ENCODE measurements around the gene MED4.

Gene MED4

DNA sequence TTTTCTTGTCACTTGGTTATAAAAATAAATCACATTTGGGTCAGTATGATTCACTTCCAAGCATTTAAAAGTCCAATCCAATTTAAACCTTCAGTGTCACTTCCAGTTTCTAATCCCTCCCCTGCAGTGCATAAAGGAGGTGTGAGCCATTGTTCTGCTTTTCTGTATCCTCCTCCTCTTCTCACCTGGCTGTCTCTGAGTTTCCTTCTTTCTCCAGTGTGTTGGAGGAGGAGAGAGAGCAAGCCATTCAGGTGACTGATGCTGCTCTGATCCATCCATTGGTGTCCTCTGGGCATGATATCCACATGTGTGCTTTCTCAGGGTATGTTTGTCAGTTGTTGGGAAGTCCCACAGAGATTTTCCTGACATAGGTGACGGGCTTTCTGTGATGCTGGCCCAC, 56.1 kb downstream of the MED4 start:
- in situ Hi-C loops (cut with MboI; ENCODE audit: low sequenced_read_pairs) = no loop called here

DNA sequence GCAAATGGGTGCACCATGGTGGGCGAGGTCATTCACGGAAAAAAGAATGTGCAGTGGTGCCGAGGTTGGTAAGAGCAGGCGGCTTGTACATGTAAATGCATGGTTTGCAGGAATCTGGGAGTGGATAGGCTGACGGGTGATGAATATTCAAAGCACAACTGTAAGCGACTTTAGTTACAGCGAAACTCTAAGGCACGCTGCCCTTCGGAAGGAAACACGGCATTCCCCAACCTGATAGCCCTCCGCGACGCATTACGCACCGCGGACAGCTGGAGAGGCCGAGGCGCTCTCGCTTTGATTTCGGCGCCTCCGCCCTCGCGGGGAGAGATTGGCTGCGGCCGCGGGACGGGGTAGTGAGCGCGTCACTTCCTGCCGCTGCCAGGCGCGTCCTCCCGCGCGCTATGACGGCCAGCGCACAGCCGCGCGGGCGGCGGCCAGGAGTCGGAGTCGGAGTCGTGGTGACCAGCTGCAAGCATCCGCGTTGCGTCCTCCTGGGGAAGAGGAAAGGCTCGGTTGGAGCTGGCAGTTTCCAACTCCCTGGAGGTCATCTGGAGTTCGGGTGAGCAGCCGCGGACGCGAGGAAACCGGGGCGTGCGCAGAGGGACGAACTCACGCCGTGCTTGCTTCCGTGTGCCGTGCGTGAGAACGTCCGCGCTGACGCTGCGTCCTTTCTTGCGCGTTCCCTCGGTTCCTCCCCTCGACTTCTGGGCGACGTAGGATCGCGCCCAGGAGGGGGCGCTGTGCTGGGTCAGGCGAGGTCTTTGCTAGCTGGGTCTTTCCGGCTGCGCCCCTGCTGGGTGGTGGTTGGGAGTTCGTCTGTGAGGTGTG, 57.3 kb downstream of the MED4 start, which contains the start of gene NUDT15:
Gene NUDT15, plus strand, starts transcription at position 381 of the 828 bp plus-strand sequence. Its CDS starts 21 bp downstream, at position 402.
- in situ Hi-C loops (cut with MboI; ENCODE audit: low sequenced_read_pairs) = no loop called here

DNA sequence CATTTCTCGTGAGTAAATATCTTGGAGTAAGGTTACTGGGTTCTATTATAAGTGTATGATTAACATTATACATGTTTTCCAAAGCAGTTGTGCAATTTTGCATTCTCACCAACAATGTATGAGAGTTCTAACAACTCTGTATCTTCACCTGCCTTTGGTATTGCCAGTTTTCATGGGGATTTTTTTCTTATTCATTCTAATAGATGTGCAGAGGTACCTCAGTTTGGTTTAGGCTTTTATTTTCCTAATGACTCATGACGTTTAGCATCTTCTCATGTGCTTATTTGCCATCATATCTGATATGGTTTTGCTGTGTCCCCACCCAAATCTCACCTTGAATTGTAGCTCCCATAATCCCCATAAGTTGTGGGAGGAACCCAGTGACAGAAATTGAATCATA, 65.0 kb downstream of the MED4 start:
- in situ Hi-C loops (cut with MboI; ENCODE audit: low sequenced_read_pairs) = no loop called here

DNA sequence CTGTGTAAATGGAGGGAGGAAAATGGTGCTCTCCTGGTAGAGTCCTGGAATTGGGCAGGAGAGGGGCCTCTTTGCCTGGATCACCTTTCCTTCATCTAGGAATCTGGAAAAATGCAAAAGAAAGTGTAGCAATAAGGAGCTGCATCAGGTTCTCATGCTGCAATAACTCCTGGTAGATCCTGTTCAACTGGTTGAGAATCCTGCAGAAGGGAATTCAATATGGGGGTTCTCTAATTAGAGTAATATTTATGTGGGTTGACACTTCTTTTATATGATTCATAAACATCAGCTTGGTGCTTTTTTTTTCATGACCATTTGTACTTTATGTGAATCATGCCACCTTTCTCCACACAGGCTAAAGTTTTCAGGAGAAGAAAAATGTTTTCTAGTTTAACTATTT, 66.8 kb downstream of the MED4 start:
- in situ Hi-C loops (cut with MboI; ENCODE audit: low sequenced_read_pairs) = no loop called here
